HG03159 (cell line): ENCODE data around the gene SPATA16.
"Not testable (repeated sequence)": the region's sequence is repeated elsewhere in the genome, so short reads cannot be mapped to it uniquely, and the experiment has no call there.

Source experiments
- ATAC-seq: cut with Tn5 transposase; IDR thresholded peaks from one replicate; pipeline ENCODE4 v1.9.1; 2021; ENCODE audit warnings: mild to moderate bottlenecking, moderate library complexity; ENCODE audit not compliant: unreplicated experiment

The SPATA16 gene

GRCh38 chr3:173064631-173065030, 76.4 kb downstream of the SPATA16 start:
- no peak for ATAC-seq

- ATAC-seq = no peak
Measured at GRCh38 chr3:173058229-173058628, 82.8 kb downstream of the SPATA16 start.

DNA sequence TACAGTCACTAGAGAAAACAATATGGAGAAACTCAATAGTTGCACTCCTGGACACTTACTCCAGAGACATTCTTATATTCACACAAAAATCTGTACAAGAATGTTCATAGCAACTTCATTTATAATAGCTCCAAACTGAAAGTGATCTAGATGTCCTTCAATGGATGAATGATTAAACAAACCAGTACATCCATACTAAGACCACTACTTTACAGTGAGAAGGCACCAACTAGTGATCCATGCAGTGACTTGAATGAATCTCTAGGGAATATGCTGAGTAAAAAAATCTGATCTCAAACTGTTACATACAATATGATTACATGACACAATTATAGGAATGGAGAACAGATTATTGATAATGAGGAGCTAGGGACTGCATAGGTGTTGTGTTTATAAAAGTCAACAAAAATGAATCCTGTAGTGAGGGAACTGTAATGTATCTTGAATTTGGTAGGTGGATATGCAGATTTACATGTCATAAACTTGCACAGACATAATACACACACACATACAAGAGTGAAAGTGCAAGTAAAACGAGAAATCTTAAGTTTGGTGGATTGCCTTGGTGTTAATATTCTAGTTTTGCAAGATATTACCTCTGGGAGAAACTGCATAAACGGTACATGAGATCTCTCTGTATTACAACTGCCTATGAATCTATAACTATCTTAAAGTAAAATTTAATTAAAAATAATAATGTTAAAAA, 85.7 kb downstream of the SPATA16 start:
- no peak for ATAC-seq

DNA sequence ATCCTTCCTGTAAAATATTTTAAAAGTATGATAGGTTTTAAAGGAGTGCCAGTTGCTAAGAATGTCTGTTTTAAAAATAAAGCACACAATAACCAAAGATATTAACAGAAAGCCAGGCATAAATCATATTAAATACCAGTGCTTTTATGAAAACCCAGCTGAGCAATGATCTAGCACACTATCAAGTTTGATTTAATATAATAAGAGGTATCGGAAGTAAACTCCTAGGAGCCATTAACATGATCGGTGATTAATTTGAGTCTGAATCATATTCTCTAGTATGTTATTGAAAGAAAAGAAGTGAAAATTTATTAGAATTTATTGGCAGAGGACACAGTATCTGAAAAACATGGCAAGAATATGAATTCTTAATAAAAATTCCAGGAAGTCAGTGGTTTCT, 91.7 kb downstream of the SPATA16 start:
- ATAC-seq = no peak

DNA sequence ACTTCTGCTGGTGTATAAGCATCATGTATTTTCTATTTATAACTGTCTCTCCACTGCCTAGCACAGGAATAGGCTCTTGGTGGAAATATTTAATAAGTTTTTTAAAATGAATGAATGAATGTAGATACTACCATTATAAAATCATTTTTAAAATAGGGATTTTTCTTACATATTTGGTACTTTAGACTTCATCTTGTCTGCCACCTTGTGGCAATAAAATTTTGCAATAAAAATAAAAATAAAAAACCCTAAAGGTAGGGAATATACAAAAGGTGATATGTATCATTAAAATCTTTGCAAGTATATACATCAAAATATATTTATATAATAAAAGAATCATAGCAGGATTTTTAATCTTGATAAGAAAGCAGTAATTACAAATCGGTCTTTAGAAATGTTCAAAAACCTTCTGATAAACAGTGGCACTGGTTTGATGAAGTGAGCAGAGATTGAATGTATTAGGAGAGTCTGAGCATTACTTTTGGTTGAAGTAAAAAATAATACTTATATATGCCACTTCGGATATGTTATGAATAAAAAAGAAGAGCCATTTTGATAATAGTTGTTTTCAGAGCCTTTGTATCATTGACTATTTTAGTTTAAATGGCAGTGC, 95.2 kb downstream of the SPATA16 start:
- no peak for ATAC-seq

DNA sequence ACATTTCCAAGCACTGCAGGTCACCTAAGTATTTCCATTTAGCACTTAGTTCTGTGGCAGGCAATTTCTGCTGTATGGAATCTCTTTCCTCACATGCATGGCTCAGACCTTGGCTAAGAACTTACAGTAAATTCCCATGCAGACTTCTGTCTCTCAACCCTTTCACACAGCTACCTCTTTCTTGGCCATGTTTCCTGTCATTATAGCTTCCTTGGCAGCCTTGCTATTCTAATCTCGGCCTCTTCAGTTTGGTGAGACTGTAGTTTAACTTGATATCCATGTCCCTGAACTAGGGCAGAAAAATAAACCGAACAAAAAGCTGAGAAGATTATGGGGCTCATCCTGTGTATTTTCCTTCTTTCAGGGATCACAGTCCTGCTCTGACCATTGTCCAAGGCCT, 96.0 kb downstream of the SPATA16 start:
- no peak for ATAC-seq

DNA sequence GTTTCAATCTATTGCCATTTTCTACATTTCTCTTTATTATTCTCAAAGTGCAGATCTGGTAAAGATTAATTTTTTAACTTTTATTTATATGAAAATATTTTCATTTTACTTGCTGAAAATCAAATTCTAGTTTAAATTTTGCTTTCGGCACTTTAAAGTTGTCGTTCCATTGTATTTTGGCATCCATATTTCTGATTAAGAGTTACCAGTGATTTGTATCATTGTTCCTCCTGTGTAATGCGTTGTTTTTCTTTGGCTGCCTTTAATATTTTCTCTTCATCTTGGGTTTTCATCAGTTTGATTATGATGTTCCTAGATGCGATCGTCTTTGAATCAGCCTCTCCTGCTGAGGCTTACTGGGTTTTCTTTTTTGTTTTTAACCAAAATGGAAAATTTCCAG, 97.3 kb downstream of the SPATA16 start:
- no peak for ATAC-seq

DNA sequence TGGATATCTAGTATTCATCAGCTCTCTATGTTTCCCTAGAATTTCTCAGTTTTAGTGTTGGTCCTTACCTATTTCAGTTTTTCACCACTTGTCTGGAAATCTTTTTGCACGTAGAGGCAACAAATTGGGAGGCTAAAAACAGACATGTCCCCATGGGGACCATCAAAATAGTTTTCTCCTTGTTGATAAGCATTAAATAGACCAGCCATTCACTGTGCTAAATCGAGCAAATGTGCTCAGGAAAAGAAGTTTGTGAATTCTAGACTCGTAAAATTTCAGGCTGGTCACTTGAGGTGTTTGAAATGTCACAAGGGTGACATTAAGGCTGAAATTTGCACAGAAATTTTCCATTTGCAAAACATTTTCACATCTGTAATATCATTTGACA, 102.6 kb downstream of the SPATA16 start:
- no peak for ATAC-seq

- no peak for ATAC-seq
Measured at GRCh38 chr3:173037840-173038483, 103.1 kb downstream of the SPATA16 start.

DNA sequence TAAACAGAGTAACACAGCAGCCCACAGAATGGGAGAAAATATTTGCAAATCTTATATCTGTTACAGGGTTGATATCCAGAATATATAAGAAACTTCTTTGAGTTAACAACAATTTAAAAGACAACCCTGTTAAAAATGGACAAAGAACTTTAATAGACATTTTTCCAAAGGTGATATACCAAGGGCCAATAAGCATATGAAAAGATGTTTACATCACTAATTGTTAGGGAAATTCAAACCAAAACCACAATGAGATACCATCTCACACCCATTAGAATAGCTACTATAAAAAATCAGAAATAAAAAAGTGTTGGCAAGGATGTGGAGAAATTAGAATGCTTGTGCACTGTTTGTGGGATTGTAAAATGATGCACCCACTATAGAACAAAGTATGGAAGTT, 110.8 kb downstream of the SPATA16 start:
- ATAC-seq = no peak

GRCh38 chr3:173028351-173028750, 112.7 kb downstream of the SPATA16 start:
- ATAC-seq = no peak

DNA sequence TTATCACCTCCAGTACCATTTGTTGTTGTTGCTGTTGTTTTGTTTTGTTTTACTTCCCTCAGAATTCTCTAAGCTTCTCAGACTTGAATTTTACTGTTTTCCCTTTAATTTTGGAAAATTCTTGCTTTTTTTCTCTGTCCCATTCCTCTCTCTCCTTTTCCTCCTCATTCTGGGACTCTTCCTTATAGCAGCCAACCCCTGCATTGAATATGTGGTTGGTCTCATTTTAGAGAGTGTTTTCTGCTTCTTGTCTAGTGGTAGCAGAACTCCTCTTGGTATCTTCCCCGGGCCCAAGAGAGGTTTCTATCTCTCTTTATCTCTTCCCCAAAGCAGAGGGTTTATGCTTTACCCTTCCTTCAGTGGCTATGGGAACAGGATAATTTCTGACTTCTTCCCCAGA, 113.6 kb downstream of the SPATA16 start:
- no peak for ATAC-seq

DNA sequence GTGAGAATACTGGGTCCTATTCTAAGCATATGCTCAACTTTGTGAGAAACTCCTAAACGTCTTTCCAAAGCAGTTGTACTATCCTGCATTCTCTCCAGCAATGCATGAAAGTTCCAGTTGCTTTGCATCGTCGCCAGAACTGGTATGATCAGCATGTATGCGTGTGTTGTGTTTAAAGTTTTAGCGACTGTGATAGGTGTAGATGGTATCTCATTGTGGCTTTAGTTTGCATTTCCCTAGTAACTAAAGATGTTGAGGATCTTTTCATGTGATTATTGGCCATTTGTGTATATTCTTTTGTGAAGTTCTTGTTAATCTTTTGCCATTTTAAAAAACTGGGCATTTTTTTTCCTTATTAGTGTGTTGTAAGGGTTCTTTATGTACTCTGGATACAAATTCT, 115.1 kb downstream of the SPATA16 start:
- ATAC-seq = no peak

DNA sequence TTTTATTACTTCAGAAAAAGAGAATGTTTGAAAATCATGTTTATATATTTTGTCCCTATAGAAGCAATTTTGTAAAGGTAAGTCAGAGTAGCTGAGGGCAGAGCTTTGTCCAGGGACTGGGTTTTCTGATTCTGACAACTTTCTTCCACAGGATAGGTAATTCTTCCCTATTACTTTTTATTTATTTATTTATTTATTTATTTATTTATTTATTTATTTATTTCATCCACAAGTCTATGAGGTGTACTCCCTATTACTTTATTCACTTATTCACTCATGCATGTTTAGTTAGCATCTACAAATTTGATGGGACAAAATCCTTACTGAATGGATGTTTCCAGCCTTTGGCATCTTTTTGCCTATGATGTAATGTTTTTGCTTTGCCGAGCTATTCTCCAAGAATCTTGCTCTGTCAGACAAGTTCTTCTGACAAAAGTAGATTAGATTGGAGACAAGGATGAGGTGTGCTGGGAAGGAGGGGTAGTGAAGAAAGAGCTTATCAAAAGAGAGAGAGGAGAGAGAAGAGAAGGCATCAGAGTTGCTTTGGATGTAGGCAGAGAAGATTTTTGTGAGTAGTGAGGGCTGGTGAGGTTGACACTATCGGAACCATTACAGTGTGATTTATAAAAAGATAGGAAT, 119.4 kb downstream of the SPATA16 start:
- no peak for ATAC-seq

DNA sequence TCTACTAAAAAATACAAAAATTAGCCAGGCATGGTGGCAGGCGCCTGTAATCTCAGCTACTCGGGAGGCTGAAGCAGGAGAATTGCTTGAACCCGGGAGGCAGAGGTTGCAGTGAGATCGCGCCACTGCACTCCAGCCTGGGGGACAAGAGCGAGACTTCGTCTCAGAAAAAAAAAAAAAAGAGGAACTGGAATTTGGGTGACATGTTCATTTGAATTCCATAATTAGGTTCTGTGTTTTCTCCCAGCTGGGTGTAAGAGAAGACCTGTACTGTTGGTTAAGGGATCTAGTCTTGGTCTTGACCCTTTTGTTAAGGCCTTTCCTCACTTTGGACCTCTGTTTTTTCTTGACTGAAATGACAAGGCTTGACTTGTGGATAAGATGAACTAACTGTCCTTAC, 120.9 kb downstream of the SPATA16 start:
- ATAC-seq = not testable (repeated sequence)

GRCh38 chr3:173019378-173019777, 121.7 kb downstream of the SPATA16 start:
- no peak for ATAC-seq

DNA sequence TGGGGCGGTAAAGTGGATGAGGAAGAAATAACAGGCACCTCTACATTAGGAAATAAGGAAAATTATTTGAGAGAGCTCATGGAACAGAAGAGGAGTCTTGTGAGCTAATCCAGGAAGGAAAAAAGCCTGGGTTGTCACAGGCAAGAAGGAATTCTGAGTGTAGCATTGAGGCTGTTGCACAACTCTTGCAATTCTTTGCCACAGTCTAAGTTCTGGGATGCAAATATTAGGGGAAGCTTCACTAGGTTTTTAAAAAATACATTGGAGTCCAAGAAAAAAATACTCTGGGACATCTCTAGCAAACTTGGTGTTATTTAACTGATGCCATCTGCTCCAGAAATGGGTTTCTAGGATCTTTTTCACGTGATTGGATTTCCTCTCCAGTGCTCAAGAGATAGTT, 122.3 kb downstream of the SPATA16 start:
- no peak for ATAC-seq

- ATAC-seq = no peak
Measured at GRCh38 chr3:173013219-173013832, 127.7 kb downstream of the SPATA16 start.

- no peak for ATAC-seq
Measured at GRCh38 chr3:173009410-173009809, 131.6 kb downstream of the SPATA16 start.

- no peak for ATAC-seq
Measured at GRCh38 chr3:173008978-173009377, 132.1 kb downstream of the SPATA16 start.

- ATAC-seq = no peak
Measured at GRCh38 chr3:173007079-173007723, 133.8 kb downstream of the SPATA16 start.
